ENCODE measurements around the gene AIF1L.

DNA sequence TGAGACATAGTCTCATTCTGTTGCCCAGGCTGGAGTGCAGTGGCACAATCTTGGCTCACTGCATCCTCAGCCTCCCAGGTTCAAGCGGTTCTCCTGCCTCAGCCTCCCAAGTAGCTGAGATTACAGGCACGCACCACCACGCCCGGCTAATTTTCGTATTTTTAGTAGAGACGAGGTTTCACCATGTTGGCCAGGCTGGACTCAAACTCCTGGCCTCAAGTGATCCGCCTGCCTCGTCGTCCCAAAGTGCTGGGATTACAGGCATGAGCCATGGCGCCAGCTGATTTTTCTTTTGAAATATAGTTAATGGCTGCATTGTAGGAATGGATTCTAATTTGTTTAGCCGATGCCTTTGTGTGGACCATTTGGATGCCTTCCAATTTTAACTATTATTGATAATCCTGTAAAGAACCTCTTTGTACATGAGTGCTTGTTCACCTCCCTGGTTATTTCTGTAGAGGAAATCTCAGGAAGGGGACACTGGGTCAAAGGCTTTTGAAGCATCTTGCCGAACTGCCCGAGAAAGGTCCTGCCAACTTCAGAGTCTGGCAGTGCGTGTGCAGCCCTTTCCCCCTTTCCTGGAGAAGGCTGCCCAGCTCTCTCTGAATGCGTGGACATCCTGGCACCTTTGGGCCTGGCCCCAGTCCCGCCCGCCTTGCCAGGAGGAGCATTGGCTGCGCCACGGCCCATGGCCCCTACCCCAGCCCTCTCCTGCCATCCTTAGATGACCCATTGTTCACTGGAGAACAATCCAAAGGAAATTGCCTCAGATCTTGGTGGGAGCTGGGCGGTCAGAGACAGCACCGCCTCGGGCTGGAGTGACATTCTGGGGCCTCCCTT lies 20.2 kb downstream of the AIF1L start:
- TF ChIP-seq EZH2 (IDR thresholded peaks at IDR 0.05; ENCODE audit: insufficient read depth, poor library complexity, severe bottlenecking) (no peak), EZH2phosphoT487 (IDR thresholded peaks at IDR 0.05; ENCODE audit: insufficient read depth, low read depth) (no peak)
